ENCODE data around the gene CFAP69. TPM values are rescaled to one million over a fixed set of nuclear protein-coding genes. Genes with fewer than 3 reads are reported as not detected.

Gene CFAP69
- total RNA-seq, 1 donor from 2014 or later: 2.5 TPM

GRCh38 chr7:90288154-90288553 is 43.2 kb downstream of the CFAP69 start:
- DNase-seq (ENCODE audit: low read depth, low spot score): no peak
- peaks cover 10% of the 10 kb centered on the region for H3K36me3 Mint-ChIP-seq (ENCODE audit: low read depth)
- H3K4me1 Mint-ChIP-seq: no peaks in the 10 kb centered on the region
- TF ChIP-seq CTCF (conservative IDR thresholded peaks at IDR 0.05): no peak
- H3K4me3 Mint-ChIP-seq: no peak overlapping the region
- no peaks in the 10 kb centered on the region for H3K9me3 Mint-ChIP-seq
- no peak overlapping the region for H3K27ac Mint-ChIP-seq (ENCODE audit: unreplicated experiment)
- H3K27me3 Mint-ChIP-seq (ENCODE audit: low read depth): no peaks in the 10 kb centered on the region

GRCh38 chr7:90290244-90291113 is 45.5 kb downstream of the CFAP69 start:
- no peak for DNase-seq (ENCODE audit: low read depth, low spot score)
- no peaks in the 10 kb centered on the region for H3K27me3 Mint-ChIP-seq (ENCODE audit: low read depth)
- peaks cover 12% of the 10 kb centered on the region for H3K36me3 Mint-ChIP-seq (ENCODE audit: low read depth)
- no peak overlapping the region for H3K4me3 Mint-ChIP-seq
- no peak overlapping the region for H3K27ac Mint-ChIP-seq (ENCODE audit: unreplicated experiment)
- no peak for TF ChIP-seq CTCF (conservative IDR thresholded peaks at IDR 0.05)
- H3K9me3 Mint-ChIP-seq: no peaks in the 10 kb centered on the region
- no peaks in the 10 kb centered on the region for H3K4me1 Mint-ChIP-seq

GRCh38 chr7:90298145-90299038 is 53.4 kb downstream of the CFAP69 start:
- H3K27me3 Mint-ChIP-seq (ENCODE audit: low read depth): no peaks in the 10 kb centered on the region
- no peaks in the 10 kb centered on the region for H3K9me3 Mint-ChIP-seq
- peaks cover 2% of the 10 kb centered on the region for H3K36me3 Mint-ChIP-seq (ENCODE audit: low read depth)
- no peaks in the 10 kb centered on the region for H3K4me1 Mint-ChIP-seq
- H3K27ac Mint-ChIP-seq (ENCODE audit: unreplicated experiment): no peak overlapping the region
- no peak overlapping the region for H3K4me3 Mint-ChIP-seq
- TF ChIP-seq CTCF (conservative IDR thresholded peaks at IDR 0.05): peak; percentile 65
- no peak for DNase-seq (ENCODE audit: low read depth, low spot score)

- TF ChIP-seq CTCF (conservative IDR thresholded peaks at IDR 0.05): no peak
- Mint-ChIP-seq H3K27ac (ENCODE audit: unreplicated experiment) (no peak overlapping the region), H3K4me3 (no peak overlapping the region), H3K27me3 (ENCODE audit: low read depth) (no peaks in the 10 kb centered on the region), H3K4me1 (no peaks in the 10 kb centered on the region), H3K9me3 (no peaks in the 10 kb centered on the region), H3K36me3 (ENCODE audit: low read depth) (no peaks in the 10 kb centered on the region)
- no peak for DNase-seq (ENCODE audit: low read depth, low spot score)
These were observed 58.3 kb downstream of the CFAP69 start for GRCh38 chr7:90303241-90303640.

GRCh38 chr7:90309872-90310271 is 64.9 kb downstream of the CFAP69 start:
- Mint-ChIP-seq H3K4me1 (no peaks in the 10 kb centered on the region), H3K27me3 (ENCODE audit: low read depth) (peaks cover 4% of the 10 kb centered on the region), H3K36me3 (ENCODE audit: low read depth) (no peaks in the 10 kb centered on the region), H3K9me3 (no peaks in the 10 kb centered on the region), H3K27ac (ENCODE audit: unreplicated experiment) (no peak overlapping the region), H3K4me3 (no peak overlapping the region)
- TF ChIP-seq CTCF (conservative IDR thresholded peaks at IDR 0.05): no peak
- DNase-seq (ENCODE audit: low read depth, low spot score): no peak
